Activated naive CD4-positive, alpha-beta T cell treated with anti-CD3 and anti-CD28 coated beads, Interleukin-2, amount 50 U/mL, for 72 hours (primary cell): ENCODE measurements around the gene FNDC4. TPM values are rescaled to one million over a fixed set of nuclear protein-coding genes. Genes with fewer than 3 reads are reported as not detected.
"Not testable (repeated sequence)": the region's sequence is repeated elsewhere in the genome, so short reads cannot be mapped to it uniquely, and the experiment has no call there.

Experiments used
- ATAC-seq, 2 donors: fragments of 150-1000 bp; cut with Tn5 transposase; 2 replicates each; pipeline ENCODE4 v1.10.0; 2021; ENCODE audit warnings: mild to moderate bottlenecking in 2 of 2, moderate library complexity in 2 of 2
- DNase-seq, 2 donors: peaks; one replicate each; pipeline ENCODE4 v3.0.0; 2021 to 2022; ENCODE audit warnings: low spot score in 2 of 2
- H3K27ac Mint-ChIP-seq, 2 donors: one replicate each; pipeline ENCODE4 v1.8.0; 2022; ENCODE audit warnings: mild to moderate bottlenecking in 2 of 2, mixed read lengths in 2 of 2
- H3K36me3 Mint-ChIP-seq, 2 donors: one replicate each; pipeline ENCODE4 v1.8.0; 2022; ENCODE audit warnings: mixed read lengths in 2 of 2
- H3K9me3 Mint-ChIP-seq, 2 donors: one replicate each; pipeline ENCODE4 v1.8.0; 2022; ENCODE audit warnings: mixed read lengths in 2 of 2
- total RNA-seq, 2 donors: library from RNA; stranded (reverse); gene quantifications; one replicate each; pipeline ENCODE4 v1.2.3, GENCODE V29; 2022

The FNDC4 gene
- total RNA-seq: not detected

DNA sequence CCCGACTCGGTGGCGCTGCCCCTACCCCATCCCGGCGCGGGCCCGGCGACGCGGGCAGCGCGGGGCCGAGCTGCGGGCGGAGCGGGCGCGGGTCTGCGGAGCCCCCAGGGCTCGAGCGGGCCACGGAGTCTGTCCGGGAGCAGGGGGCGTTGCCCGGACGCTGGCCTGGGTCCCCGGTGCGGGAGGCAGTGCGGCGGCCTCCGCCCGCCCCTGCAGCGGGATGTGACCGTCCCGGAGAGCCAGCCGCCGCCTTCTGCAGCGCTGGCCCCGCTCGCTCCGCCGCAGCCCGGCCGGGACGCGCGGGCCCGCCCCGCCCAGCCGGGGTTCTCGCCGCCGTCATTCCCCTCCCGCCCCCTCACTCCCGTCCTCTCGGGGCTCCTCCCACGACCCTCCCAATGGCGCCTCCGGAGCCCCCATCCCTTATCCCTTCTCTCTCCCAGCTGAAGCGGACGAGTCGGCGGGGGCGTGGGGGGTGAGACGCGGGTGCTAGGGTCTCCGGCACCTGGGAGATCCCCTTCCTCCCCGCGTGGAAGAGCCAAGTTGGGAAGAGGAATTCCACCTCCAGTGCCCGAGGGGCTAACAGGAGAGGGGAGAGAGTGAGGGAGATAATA lies at the start of gene FNDC4:
FNDC4 (minus strand) TSS at position 257 of the 611 bp plus-strand sequence. CDS start 521 bp downstream, outside the sequence.
- DNase-seq (peak in 1 of 2 donors; percentile 28), ATAC-seq (peak; percentile 49 to 74)
- H3K27ac Mint-ChIP-seq: no peak within 1 kb of the TSS
- peaks cover 6 to 8% of the 10 kb centered on the region in 2 donors for H3K36me3 Mint-ChIP-seq
- H3K9me3 Mint-ChIP-seq: no peaks in the 10 kb centered on the region

DNA sequence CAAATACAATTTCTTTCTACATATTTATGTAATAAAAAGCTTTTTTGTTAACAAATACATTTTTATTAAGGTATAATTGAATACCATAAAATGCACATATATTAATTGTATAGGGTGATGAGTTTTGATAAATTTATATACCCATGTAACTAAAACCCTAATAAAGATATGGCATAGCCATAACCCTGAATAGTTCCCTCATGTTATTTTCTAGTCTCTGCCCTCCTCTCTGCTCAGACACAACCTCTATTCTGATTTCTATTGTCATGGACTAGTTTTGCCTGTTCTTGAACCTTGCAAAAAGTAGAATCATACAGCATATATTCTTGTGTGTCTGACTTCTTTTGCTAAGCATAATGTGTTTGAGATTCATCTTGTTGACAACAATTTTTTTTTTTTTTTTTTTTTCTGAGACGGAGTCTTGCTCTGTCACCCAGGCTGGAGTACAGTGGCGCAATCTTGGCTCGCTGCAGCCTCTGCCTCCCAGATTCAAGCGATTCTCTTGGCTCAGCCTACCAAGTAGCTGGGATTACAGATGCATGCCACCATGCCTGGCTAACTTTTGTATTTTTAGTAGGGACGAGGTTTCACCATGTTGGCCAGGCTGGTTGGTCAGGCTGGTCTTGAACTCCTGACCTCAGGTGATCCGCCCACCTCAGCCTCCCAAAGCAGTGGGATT lies 49.3 kb upstream of the FNDC4 start:
- ATAC-seq (no peak), DNase-seq (no peak)
- Mint-ChIP-seq H3K9me3 (no peaks in the 10 kb centered on the region), H3K36me3 (no peaks in the 10 kb centered on the region), H3K27ac (no peak overlapping the region)

DNA sequence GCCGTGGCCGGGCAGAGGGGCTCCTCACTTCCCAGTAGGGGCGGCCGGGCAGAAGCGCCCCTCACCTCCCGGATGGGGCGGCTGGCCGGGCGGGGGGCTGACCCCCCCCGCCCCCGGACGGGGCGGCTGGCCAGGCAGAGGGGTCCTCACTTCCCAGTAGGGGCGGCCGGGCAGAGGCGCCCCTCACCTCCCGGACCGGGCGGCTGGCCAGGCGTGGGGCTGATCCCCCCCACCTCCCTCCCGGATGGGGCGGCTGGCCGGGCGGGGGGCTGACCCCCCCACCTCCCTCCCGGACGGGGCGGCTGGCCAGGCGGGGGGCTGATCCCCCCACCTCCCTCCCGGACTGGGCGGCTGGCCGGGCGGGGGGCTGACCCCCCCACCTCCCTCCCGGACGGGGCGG lies 44.6 kb upstream of the FNDC4 start:
- not testable (repeated sequence) for H3K9me3 Mint-ChIP-seq, H3K27ac Mint-ChIP-seq, ATAC-seq, H3K36me3 Mint-ChIP-seq, DNase-seq

- ATAC-seq, H3K27ac Mint-ChIP-seq, H3K36me3 Mint-ChIP-seq, H3K9me3 Mint-ChIP-seq, DNase-seq: not testable (repeated sequence)
These were observed 43.9 kb upstream of the FNDC4 start for GRCh38 chr2:27538839-27539450.

DNA sequence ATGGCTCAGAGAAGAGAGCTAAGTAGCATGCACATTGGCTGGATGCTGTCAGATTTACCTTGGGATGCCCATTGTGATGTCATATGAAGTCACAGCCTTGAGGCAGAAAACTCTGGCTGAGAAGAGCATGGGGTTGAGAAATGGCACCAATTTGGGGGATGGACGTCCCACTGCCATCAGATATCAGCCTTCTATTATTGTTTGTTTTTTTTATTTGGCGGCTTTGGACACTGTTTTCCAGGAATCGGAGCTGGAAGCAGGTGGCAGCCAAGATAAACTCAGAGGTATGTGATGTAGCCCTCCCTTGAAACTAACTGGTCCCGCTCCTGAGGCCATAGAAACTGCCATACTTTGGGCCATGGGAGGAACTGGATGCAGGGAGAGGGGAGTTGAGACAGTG lies 42.3 kb upstream of the FNDC4 start:
- ATAC-seq: no peak

GRCh38 chr2:27531983-27532382 lies 37.0 kb upstream of the FNDC4 start:
- Mint-ChIP-seq H3K9me3 (no peaks in the 10 kb centered on the region), H3K36me3 (no peaks in the 10 kb centered on the region), H3K27ac (no peak overlapping the region)
- no peak for ATAC-seq
- no peak for DNase-seq

More for the DNA sequence above, 42.3 kb upstream of the FNDC4 start:
- H3K27ac Mint-ChIP-seq: no peak overlapping the region
- no peak for DNase-seq
- no peaks in the 10 kb centered on the region for H3K9me3 Mint-ChIP-seq
- no peaks in the 10 kb centered on the region for H3K36me3 Mint-ChIP-seq

DNA sequence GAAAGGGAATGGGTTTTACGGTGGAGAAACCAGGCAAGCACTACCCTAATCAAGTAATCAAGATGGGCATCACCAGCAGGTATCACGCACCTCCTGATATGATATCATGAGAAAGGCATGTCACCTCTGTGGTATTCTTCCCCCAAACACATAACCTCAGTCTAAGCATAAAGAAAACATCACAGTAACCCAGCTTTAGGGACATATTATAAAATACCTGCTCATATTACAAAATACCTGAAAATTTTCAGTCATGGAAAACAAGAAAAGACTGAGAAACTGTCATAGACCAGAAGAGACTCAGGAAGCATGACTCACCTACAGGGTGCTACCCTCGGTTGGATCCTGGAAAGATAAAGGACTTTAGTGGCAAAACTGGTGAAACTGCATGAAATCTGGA lies 32.2 kb upstream of the FNDC4 start:
- peak in 1 of 2 donors; percentile 53 for ATAC-seq

DNA sequence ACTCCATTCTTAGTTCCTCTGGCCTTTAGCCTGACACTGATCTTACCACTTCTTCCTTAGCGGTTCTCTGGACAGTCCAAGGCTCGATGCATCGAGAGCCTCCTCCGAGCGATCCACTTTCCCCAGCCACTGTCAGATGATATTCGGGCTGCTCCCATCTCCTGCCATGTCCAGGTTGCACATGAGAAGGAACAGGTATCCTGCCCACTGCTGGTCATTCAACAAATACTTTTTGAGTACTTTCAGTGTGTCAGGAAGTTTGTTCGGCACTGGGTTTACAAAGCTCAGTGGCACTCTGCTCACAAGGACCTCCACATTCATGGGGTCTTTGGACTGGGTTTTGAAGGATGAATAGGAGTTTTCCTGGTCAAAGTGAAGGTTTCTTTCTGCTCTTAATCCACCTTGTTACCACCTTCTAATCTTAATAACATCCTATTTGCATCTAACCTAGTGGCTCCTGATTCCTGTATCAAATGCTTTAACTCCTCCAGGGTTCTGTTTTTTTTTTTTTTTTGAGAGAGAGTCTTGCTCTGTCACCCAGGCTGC lies 27.5 kb upstream of the FNDC4 start:
- Mint-ChIP-seq H3K27ac (no peak overlapping the region), H3K9me3 (no peaks in the 10 kb centered on the region), H3K36me3 (no peaks in the 10 kb centered on the region)
- DNase-seq (no peak), ATAC-seq (no peak)

More for the DNA sequence above, 32.2 kb upstream of the FNDC4 start:
- H3K9me3 Mint-ChIP-seq: no peaks in the 10 kb centered on the region
- no peaks in the 10 kb centered on the region for H3K36me3 Mint-ChIP-seq
- DNase-seq: no peak
- no peak overlapping the region for H3K27ac Mint-ChIP-seq

- ATAC-seq (no peak), DNase-seq (no peak)
- H3K27ac Mint-ChIP-seq: peak overlapping the region in 1 of 2 donors; percentile 80
- H3K9me3 Mint-ChIP-seq: no peaks in the 10 kb centered on the region
- H3K36me3 Mint-ChIP-seq: no peaks in the 10 kb centered on the region
These were observed 25.3 kb upstream of the FNDC4 start for GRCh38 chr2:27520316-27520715.

DNA sequence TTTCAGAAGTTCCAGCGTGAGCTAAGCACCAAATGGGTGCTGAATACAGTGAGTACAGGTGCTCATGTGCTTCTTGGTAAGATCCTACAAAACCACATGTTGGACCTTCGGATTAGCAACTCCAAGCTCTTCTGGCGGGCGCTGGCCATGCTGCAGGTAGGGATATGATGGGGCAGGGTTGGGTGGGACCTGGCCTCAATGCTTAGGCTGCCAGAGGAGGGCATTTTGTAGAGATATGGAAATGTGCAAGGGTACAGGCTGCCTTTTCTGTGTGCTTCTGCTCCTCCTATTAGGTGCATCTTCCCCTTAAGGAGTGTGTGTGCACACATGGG lies 23.7 kb upstream of the FNDC4 start:
- H3K36me3 Mint-ChIP-seq: no peaks in the 10 kb centered on the region
- H3K9me3 Mint-ChIP-seq: no peaks in the 10 kb centered on the region
- H3K27ac Mint-ChIP-seq: no peak overlapping the region
- no peak for DNase-seq
- no peak for ATAC-seq

- DNase-seq (no peak), ATAC-seq (no peak)
- Mint-ChIP-seq H3K9me3 (no peaks in the 10 kb centered on the region), H3K36me3 (no peaks in the 10 kb centered on the region), H3K27ac (no peak overlapping the region)
These were observed 23.2 kb upstream of the FNDC4 start for GRCh38 chr2:27518113-27518781.

- no peaks in the 10 kb centered on the region for H3K9me3 Mint-ChIP-seq
- DNase-seq (no peak), ATAC-seq (no peak)
- no peaks in the 10 kb centered on the region for H3K36me3 Mint-ChIP-seq
- no peak overlapping the region for H3K27ac Mint-ChIP-seq
These were observed 14.3 kb upstream of the FNDC4 start for GRCh38 chr2:27509326-27509725.

DNA sequence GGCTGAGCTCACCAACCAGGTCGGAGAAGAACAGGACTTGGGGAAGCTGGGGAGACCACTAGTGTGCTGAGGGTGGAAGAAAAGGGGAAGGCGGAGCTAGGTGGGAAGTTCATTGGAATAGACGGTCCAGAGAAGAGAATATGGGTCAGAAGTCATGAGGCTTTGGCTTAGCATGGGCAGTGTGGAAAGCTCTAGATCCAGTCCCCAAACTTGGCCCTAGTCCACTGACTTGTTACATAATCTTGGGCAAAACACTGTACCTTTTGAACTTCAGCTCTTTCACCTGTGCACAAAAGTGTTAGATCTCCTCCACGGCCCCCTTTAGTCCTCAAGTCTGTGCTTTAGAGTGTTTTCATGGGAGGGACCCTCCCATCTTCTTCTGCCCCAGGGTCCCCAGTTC lies 12.3 kb upstream of the FNDC4 start:
- H3K36me3 Mint-ChIP-seq: no peaks in the 10 kb centered on the region

DNA sequence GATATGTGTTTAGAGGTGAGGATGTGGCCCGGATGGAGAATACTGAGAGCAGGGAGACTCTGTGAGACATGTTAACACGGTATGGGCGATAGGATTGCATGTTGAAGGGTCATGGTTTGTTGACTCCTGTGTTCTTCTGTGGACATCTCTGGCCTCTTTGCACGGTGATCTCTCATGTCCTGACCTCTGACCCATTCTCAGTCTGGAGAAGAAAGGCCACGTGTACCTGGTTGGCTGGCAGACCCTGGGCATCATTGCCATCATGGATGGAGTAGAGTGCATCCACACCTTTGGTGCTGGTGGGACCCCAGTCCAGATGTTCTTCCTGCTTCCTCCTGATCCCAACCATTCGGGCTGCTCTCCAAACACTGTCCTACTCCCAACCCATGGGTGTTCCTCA lies 11.6 kb upstream of the FNDC4 start:
- DNase-seq (no peak), ATAC-seq (no peak)
- H3K36me3 Mint-ChIP-seq: no peaks in the 10 kb centered on the region
- peak overlapping the region in 1 of 2 donors; percentile 37 for H3K27ac Mint-ChIP-seq
- H3K9me3 Mint-ChIP-seq: no peaks in the 10 kb centered on the region

More for the DNA sequence above, 12.3 kb upstream of the FNDC4 start:
- Mint-ChIP-seq H3K9me3 (no peaks in the 10 kb centered on the region), H3K27ac (no peak overlapping the region)
- DNase-seq (no peak), ATAC-seq (no peak)

GRCh38 chr2:27502142-27502541 lies 7.1 kb upstream of the FNDC4 start:
- no peak overlapping the region for H3K27ac Mint-ChIP-seq
- ATAC-seq (no peak), DNase-seq (no peak)
- H3K9me3 Mint-ChIP-seq: no peaks in the 10 kb centered on the region
- no peaks in the 10 kb centered on the region for H3K36me3 Mint-ChIP-seq

DNA sequence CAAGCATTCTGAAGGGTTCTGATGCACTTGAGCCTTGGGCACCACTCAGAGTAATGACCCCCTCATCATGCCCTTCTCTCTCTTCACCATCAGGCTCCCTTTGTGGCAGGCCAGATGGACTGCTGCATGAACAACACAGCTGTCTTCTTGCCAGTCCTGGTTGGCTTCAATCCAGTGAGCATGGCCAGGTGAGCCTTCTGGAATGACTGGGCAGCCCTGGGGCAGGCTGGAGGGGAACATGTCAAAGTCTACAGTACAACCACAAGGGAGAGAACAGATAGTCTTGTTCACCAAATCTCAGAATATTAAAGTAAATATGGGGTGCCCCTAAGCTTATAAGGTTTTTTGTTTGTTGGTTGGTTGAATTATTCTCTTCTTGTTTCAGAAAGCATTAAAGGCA lies 6.0 kb upstream of the FNDC4 start:
- Mint-ChIP-seq H3K36me3 (no peaks in the 10 kb centered on the region), H3K27ac (no peak overlapping the region), H3K9me3 (no peaks in the 10 kb centered on the region)
- ATAC-seq (no peak), DNase-seq (no peak)

GRCh38 chr2:27498975-27499374 lies 4.0 kb upstream of the FNDC4 start:
- no peak for ATAC-seq
- H3K9me3 Mint-ChIP-seq: no peaks in the 10 kb centered on the region
- peaks cover 6 to 8% of the 10 kb centered on the region in 2 donors for H3K36me3 Mint-ChIP-seq
- H3K27ac Mint-ChIP-seq: no peak overlapping the region
- DNase-seq: no peak
